ENCODE measurements around the gene NHLH2.

NHLH2 gene

GRCh38 chr1:115838431-115839028 is 2.4 kb downstream of the NHLH2 start:
- DNase-seq (ENCODE audit: low read depth): no peak

GRCh38 chr1:115837740-115838421 is 3.0 kb downstream of the NHLH2 start:
- DNase-seq (ENCODE audit: low read depth): no peak

- DNase-seq (ENCODE audit: low read depth): no peak
These were observed 3.6 kb downstream of the NHLH2 start for GRCh38 chr1:115837341-115837739.

- DNase-seq (ENCODE audit: low read depth): no peak
These were observed 7.1 kb downstream of the NHLH2 start for GRCh38 chr1:115833856-115834255.

GRCh38 chr1:115832651-115833050 is 8.3 kb downstream of the NHLH2 start:
- no peak for DNase-seq (ENCODE audit: low read depth)

GRCh38 chr1:115830963-115831362 is 10.0 kb downstream of the NHLH2 start:
- DNase-seq (ENCODE audit: low read depth): no peak

GRCh38 chr1:115829947-115830346 is 11.0 kb downstream of the NHLH2 start:
- DNase-seq (ENCODE audit: low read depth): no peak

- DNase-seq (ENCODE audit: low read depth): no peak
These were observed 11.8 kb downstream of the NHLH2 start for GRCh38 chr1:115829023-115829674.

GRCh38 chr1:115828101-115829022 is 12.6 kb downstream of the NHLH2 start:
- DNase-seq (ENCODE audit: low read depth): no peak

GRCh38 chr1:115827452-115828044 is 13.4 kb downstream of the NHLH2 start:
- no peak for DNase-seq (ENCODE audit: low read depth)

GRCh38 chr1:115826628-115827027 is 14.3 kb downstream of the NHLH2 start:
- DNase-seq (ENCODE audit: low read depth): no peak

GRCh38 chr1:115822117-115822516 is 18.8 kb downstream of the NHLH2 start:
- no peak for DNase-seq (ENCODE audit: low read depth)

GRCh38 chr1:115815694-115816093 is 25.2 kb downstream of the NHLH2 start:
- DNase-seq (ENCODE audit: low read depth): no peak

- no peak for DNase-seq (ENCODE audit: low read depth)
These were observed 26.1 kb downstream of the NHLH2 start for GRCh38 chr1:115814685-115815398.

GRCh38 chr1:115813727-115814126 is 27.2 kb downstream of the NHLH2 start:
- DNase-seq (ENCODE audit: low read depth): no peak

GRCh38 chr1:115811140-115811828 is 29.6 kb downstream of the NHLH2 start:
- no peak for DNase-seq (ENCODE audit: low read depth)

GRCh38 chr1:115810609-115811008 is 30.3 kb downstream of the NHLH2 start:
- no peak for DNase-seq (ENCODE audit: low read depth)

GRCh38 chr1:115809847-115810246 is 31.1 kb downstream of the NHLH2 start:
- DNase-seq (ENCODE audit: low read depth): no peak

- DNase-seq (ENCODE audit: low read depth): no peak
These were observed 31.9 kb downstream of the NHLH2 start for GRCh38 chr1:115809076-115809475.

GRCh38 chr1:115807723-115808122 is 33.2 kb downstream of the NHLH2 start:
- DNase-seq (ENCODE audit: low read depth): peak; percentile 11

GRCh38 chr1:115805597-115805996 is 35.3 kb downstream of the NHLH2 start:
- DNase-seq (ENCODE audit: low read depth): no peak

All from stimulated activated CD8-positive, alpha-beta memory T cell treated with anti-CD3 and anti-CD28 coated beads, Interleukin-12 subunit alpha, Interleukin-12 subunit beta, amount 100 ng/mL, for 1 hour (primary cell).